SK-MEL-5 (cell line): ENCODE results near the gene FAM13C. TPM values are rescaled to one million over a fixed set of nuclear protein-coding genes. Genes with fewer than 3 reads are reported as not detected.

ENCODE experiments used
- DNase-seq: peaks from one replicate; pipeline ENCODE4 v3.0.0-alpha.2; 2016; ENCODE audit warnings: low read depth, low spot score
- in situ Hi-C: cut with HindIII; loops from 2 replicates; pipeline ENCODE4 v1.10.0; 2016; ENCODE audit warnings: low sequenced_read_pairs, high pct_unique_total_duplicates, low pct_unique_long_range_greater_than_20kb
- total RNA-seq: library from RNA; depleted of rRNA; stranded (reverse); fragments of >200 nt; shearing (Covaris generic); gene quantifications from 2 replicates; pipeline ENCODE4 v1.2.3, GENCODE V29; 2014

The FAM13C gene
- total RNA-seq, 1 experiment from 2014 or later, result 0.21 TPM

GRCh38 chr10:59299933-59300332 lies 62.4 kb downstream of the FAM13C start:
- no peak for DNase-seq
- in situ Hi-C loops, result no loop called here

- peak; percentile 35 for DNase-seq
- in situ Hi-C loops, result no loop called here
These were observed 71.9 kb downstream of the FAM13C start for GRCh38 chr10:59290448-59290847.

GRCh38 chr10:59289853-59290252 lies 72.5 kb downstream of the FAM13C start:
- in situ Hi-C loops, result no loop called here
- DNase-seq, result no peak

GRCh38 chr10:59287587-59288255 lies 74.6 kb downstream of the FAM13C start:
- in situ Hi-C loops, result no loop called here
- no peak for DNase-seq

GRCh38 chr10:59285848-59286247 lies 76.5 kb downstream of the FAM13C start:
- in situ Hi-C loops, result no loop called here
- DNase-seq, result no peak

GRCh38 chr10:59285073-59285472 lies 77.3 kb downstream of the FAM13C start:
- no peak for DNase-seq
- in situ Hi-C loops, result no loop called here

GRCh38 chr10:59284118-59284975 lies 78.0 kb downstream of the FAM13C start:
- in situ Hi-C loops, result no loop called here
- DNase-seq, result no peak

- DNase-seq, result no peak
- in situ Hi-C loops, result no loop called here
These were observed 78.8 kb downstream of the FAM13C start for GRCh38 chr10:59283456-59284091.

GRCh38 chr10:59281861-59282260 lies 80.5 kb downstream of the FAM13C start:
- no peak for DNase-seq
- in situ Hi-C loops, result no loop called here

- in situ Hi-C loops, result no loop called here
- no peak for DNase-seq
These were observed 82.3 kb downstream of the FAM13C start for GRCh38 chr10:59279991-59280505.

- no peak for DNase-seq
- in situ Hi-C loops, result no loop called here
These were observed 82.9 kb downstream of the FAM13C start for GRCh38 chr10:59279476-59279875.

GRCh38 chr10:59276919-59277318 lies 85.4 kb downstream of the FAM13C start:
- in situ Hi-C loops, result no loop called here
- no peak for DNase-seq

- DNase-seq, result no peak
- in situ Hi-C loops, result no loop called here
These were observed 86.2 kb downstream of the FAM13C start for GRCh38 chr10:59276133-59276532.

GRCh38 chr10:59273445-59273844 lies 88.9 kb downstream of the FAM13C start:
- no peak for DNase-seq
- in situ Hi-C loops, result no loop called here

GRCh38 chr10:59272061-59272460 lies 90.3 kb downstream of the FAM13C start:
- in situ Hi-C loops, result no loop called here
- DNase-seq, result no peak

- in situ Hi-C loops, result no loop called here
- DNase-seq, result no peak
These were observed 91.2 kb downstream of the FAM13C start for GRCh38 chr10:59271160-59271559.

GRCh38 chr10:59270492-59270891 lies 91.9 kb downstream of the FAM13C start:
- DNase-seq, result no peak
- in situ Hi-C loops, result no loop called here

- no peak for DNase-seq
- in situ Hi-C loops, result no loop called here
These were observed 92.7 kb downstream of the FAM13C start for GRCh38 chr10:59269651-59270050.
